ENCODE measurements around the gene UFD1. TPM values are rescaled to one million over a fixed set of nuclear protein-coding genes. Genes with fewer than 3 reads are reported as not detected.

Gene UFD1
- polyA plus RNA-seq, 1 of the 3 experiments (the other 2 are of a cell fraction), result 111 TPM

GRCh38 chr22:19450363-19451175 is 28.4 kb downstream of the UFD1 start:
- Histone ChIP-seq H3K27me3 (ENCODE audit: insufficient read depth) (no peaks in the 10 kb centered on the region), H3K36me3 (replicated peaks in 1 of 2; ENCODE audit: control insufficient read depth in 1 of 2, insufficient read depth in 2 of 2, low read length in 1 of 2) (peaks cover 28 to 58% of the 10 kb centered on the region in 2 experiments), H3K9ac (no peak overlapping the region), H4K20me1 (ENCODE audit: insufficient read depth) (no peaks in the 10 kb centered on the region), H3K9me2 (no peaks in the 10 kb centered on the region), H3K4me3 (ENCODE audit: low read depth in 2 of 2, low read length in 1 of 2) (no peak overlapping the region), H3F3A (replicated peaks; ENCODE audit: insufficient read depth) (peaks cover 9% of the 10 kb centered on the region), H3K79me2 (ENCODE audit: insufficient read depth) (peaks cover 20% of the 10 kb centered on the region), H3K4me1 (ENCODE audit: control insufficient read depth in 1 of 2, insufficient read depth in 2 of 2, low read depth in 1 of 2, low read length in 1 of 2) (peaks cover 0 to 19% of the 10 kb centered on the region in 2 experiments; a peak in 1 of 4 replicates), H3K4me2 (no peak overlapping the region), H3K9me3 (no peaks in the 10 kb centered on the region), H2AFZ (ENCODE audit: low read depth) (no peak overlapping the region), H3K27ac (ENCODE audit: low read depth in 2 of 2, low read length in 1 of 2) (no peak overlapping the region)
- CTCF ChIA-PET, result interaction anchor here (1.9 kb wide), 1 partner anchor 179 kb away, joined by 7 read pairs; no protein-coding TSS in a partner anchor
- POLR2A ChIA-PET, result interaction anchor here (0.7 kb wide), 1 partner anchor 1423 kb away, joined by 3 read pairs; no protein-coding TSS in a partner anchor
- no peak for DNase-seq
- no peak for TF ChIP-seq TEAD4 (IDR thresholded peaks at IDR 0.05; ENCODE audit: borderline replicate concordance, insufficient read depth)
- TF ChIP-seq EP300 (IDR thresholded peaks at IDR 0.05; ENCODE audit: borderline replicate concordance in 1 of 2, low read depth in 1 of 2, low read length in 1 of 2), result no peak
- no peak for TF ChIP-seq SIN3A (IDR thresholded peaks at IDR 0.05; ENCODE audit: borderline replicate concordance, low read depth, low read length)
- TF ChIP-seq REST (IDR thresholded peaks at IDR 0.05; ENCODE audit: low read depth, low read length), result no peak
- TF ChIP-seq MXI1 (IDR thresholded peaks at IDR 0.05; ENCODE audit: low read depth, low read length), result no peak
- TF ChIP-seq USF1 (IDR thresholded peaks at IDR 0.05; ENCODE audit: borderline replicate concordance, low read depth), result no peak
- TF ChIP-seq RFX5 (IDR thresholded peaks at IDR 0.05; ENCODE audit: low read length), result no peak
- TF ChIP-seq MEF2A (IDR thresholded peaks at IDR 0.05; ENCODE audit: borderline replicate concordance, low read depth), result no peak
- TF ChIP-seq CTCF (IDR thresholded peaks at IDR 0.05), result no peak
- no peak for TF ChIP-seq IRF3 (IDR thresholded peaks at IDR 0.05; ENCODE audit: low read depth, low read length)
- TF ChIP-seq, protein P1, sequence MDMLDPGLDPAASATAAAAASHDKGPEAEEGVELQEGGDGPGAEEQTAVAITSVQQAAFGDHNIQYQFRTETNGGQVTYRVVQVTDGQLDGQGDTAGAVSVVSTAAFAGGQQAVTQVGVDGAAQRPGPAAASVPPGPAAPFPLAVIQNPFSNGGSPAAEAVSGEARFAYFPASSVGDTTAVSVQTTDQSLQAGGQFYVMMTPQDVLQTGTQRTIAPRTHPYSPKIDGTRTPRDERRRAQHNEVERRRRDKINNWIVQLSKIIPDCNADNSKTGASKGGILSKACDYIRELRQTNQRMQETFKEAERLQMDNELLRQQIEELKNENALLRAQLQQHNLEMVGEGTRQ (IDR thresholded peaks at IDR 0.05; ENCODE audit: borderline replicate concordance, low read depth, low read length), result no peak
- no peak for TF ChIP-seq TCF12 (IDR thresholded peaks at IDR 0.05)
- TF ChIP-seq POLR2AphosphoS5 (IDR thresholded peaks at IDR 0.05; ENCODE audit: low read depth, low read length), result no peak
- no peak for TF ChIP-seq MAX (IDR thresholded peaks at IDR 0.05; ENCODE audit: low read depth)
- WGBS (ENCODE audit: low lambda C conversion rate), result 84% methylated on average over 8 of the region's 8 CpGs

All from SK-N-SH (cell line).